ENCODE measurements around the gene FBXO47.
A peak's percentile ranks its signal among the peaks of the same experiment; 100 is the strongest.

The FBXO47 gene

DNA sequence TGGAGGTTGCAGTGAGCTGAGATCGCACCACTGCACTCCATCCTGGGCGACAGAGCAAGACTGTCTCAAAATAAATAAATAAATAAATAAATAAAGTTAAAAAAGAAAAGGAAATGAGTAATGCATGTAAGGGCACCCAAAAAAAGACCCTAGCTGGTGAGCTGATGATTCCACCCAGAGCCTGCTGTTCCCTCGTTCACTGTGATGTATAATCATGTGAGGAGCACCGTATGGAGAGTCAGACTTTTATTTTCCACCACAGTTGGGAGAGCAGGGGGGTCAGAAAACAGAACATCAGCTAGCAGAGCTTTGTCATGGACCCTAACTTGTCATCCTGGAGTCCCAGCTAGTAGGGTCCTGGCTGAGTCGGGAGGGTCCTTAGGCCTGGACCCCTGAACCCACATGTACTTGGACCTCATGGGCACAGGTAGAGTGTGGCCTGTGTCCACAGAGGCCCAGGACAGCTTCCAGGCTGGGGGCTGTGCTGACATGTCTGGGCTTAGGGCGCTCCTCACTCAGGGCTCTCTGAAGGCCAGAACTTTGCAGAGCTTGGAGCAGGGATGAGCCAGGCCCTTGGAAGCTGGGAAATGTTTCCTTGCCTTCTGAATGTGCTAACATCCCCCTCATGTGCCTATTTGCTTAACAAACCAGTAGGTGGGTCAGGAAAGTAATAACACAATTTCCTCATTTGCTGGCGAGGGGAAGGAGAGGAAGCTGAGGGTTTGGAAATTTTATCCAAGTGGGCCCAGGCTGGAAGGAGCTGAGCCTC, 60.6 kb downstream of the FBXO47 start:
- Histone ChIP-seq H3K9ac (ENCODE audit: low read length in 5 of 5) (peak overlapping the region in 4 of 5 donors; percentile 22 to 57 (median 56)), H3K9me3 (ENCODE audit: control insufficient read depth in 5 of 5, low read length in 5 of 5) (no peaks in the 10 kb centered on the region), H3K36me3 (ENCODE audit: control insufficient read depth in 5 of 5, insufficient read depth in 5 of 5, low read length in 5 of 5) (peaks cover 0 to 54% (median 24%) of the 10 kb centered on the region in 5 donors), H3K27ac (ENCODE audit: low read depth, low read length) (peak overlapping the region; percentile 81), H3K4me1 (ENCODE audit: control insufficient read depth in 5 of 5, insufficient read depth in 5 of 5, low read length in 5 of 5) (peaks cover 2 to 61% (median 55%) of the 10 kb centered on the region in 5 donors), H3K4me3 (ENCODE audit: low read depth in 1 of 5, low read length in 5 of 5) (no peak overlapping the region), H3K27me3 (ENCODE audit: control insufficient read depth in 5 of 5, insufficient read depth in 4 of 5, low read length in 5 of 5) (no peaks in the 10 kb centered on the region)

DNA sequence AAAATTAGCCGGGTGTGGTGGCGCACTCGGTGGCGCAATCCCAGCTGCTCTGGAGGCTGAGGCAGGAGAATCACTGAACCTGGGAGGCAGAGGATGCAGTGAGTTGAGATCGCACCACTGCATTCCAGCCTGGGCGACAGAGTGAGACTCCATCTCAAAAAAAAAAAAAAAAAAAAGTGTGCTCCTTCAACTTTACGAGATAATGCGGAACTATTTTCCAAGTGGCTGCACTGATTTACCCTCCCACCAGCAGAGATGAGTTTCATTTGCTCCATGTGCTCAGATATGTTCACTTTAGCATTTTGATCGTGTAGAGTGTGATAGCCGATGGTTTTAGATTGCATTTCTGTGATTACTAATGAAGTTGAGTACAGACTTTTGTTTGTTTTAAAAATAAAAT, 61.8 kb downstream of the FBXO47 start:
- peaks cover 0 to 42% (median 17%) of the 10 kb centered on the region in 5 donors for H3K36me3 ChIP-seq (ENCODE audit: control insufficient read depth in 5 of 5, insufficient read depth in 5 of 5, low read length in 5 of 5)
- H3K4me1 ChIP-seq (ENCODE audit: control insufficient read depth in 5 of 5, insufficient read depth in 5 of 5, low read length in 5 of 5) = peaks cover 12 to 70% (median 63%) of the 10 kb centered on the region in 5 donors
- H3K27me3 ChIP-seq (ENCODE audit: control insufficient read depth in 5 of 5, insufficient read depth in 4 of 5, low read length in 5 of 5) = no peaks in the 10 kb centered on the region
- H3K4me3 ChIP-seq (ENCODE audit: low read depth in 1 of 5, low read length in 5 of 5) = no peak overlapping the region
- peak overlapping the region; percentile 30 for H3K27ac ChIP-seq (ENCODE audit: low read depth, low read length)
- H3K9me3 ChIP-seq (ENCODE audit: control insufficient read depth in 5 of 5, low read length in 5 of 5) = no peaks in the 10 kb centered on the region
- H3K9ac ChIP-seq (ENCODE audit: low read length in 5 of 5) = no peak overlapping the region

DNA sequence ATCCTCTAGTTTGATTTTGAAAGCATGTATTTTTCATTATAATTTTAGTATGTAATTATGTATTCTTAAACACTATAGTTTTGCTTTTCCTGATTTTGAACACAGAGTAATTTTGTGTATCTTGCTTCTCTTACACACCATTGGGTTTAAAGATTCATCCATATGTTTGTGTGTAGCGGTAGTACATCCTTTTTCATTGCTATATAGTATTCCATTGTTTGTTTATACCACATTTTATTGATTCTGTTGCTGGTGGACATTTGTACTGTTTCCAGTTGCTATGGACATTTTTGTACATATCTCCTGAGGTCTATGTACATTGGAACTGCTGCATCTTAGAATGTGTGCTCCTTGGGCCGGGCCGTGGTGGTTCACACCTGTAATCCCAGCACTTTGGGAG, 62.3 kb downstream of the FBXO47 start:
- H3K4me1 ChIP-seq (ENCODE audit: control insufficient read depth in 5 of 5, insufficient read depth in 5 of 5, low read length in 5 of 5) = peaks cover 12 to 75% (median 67%) of the 10 kb centered on the region in 5 donors

DNA sequence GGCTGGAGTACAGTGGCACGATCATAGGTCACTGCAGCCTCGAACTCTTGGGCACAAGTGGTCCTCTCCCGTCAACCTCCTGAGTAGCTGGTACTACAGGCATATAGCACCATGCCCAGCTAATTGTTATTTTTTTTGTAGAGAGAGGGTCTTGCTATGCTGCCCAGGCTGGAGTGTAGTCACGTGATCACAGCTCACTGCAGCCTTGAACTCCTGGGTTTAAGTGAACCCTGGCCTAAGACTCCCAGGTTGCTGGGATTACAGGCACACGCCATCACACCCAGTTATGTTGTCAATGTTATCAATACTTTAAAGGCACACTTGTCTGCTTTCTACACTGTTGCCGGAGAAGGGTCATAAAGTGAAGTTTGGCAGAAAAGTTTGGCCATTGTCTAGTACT, 63.8 kb downstream of the FBXO47 start:
- H3K9ac ChIP-seq (ENCODE audit: low read length in 5 of 5) = no peak overlapping the region
- H3K27ac ChIP-seq (ENCODE audit: low read depth, low read length) = peak overlapping the region; percentile 73
- no peaks in the 10 kb centered on the region for H3K27me3 ChIP-seq (ENCODE audit: control insufficient read depth in 5 of 5, insufficient read depth in 4 of 5, low read length in 5 of 5)
- no peak overlapping the region for H3K4me3 ChIP-seq (ENCODE audit: low read depth in 1 of 5, low read length in 5 of 5)
- peaks cover 13 to 79% (median 75%) of the 10 kb centered on the region in 5 donors for H3K4me1 ChIP-seq (ENCODE audit: control insufficient read depth in 5 of 5, insufficient read depth in 5 of 5, low read length in 5 of 5)
- H3K36me3 ChIP-seq (ENCODE audit: control insufficient read depth in 5 of 5, insufficient read depth in 5 of 5, low read length in 5 of 5) = peaks cover 0 to 47% (median 22%) of the 10 kb centered on the region in 5 donors
- H3K9me3 ChIP-seq (ENCODE audit: control insufficient read depth in 5 of 5, low read length in 5 of 5) = no peaks in the 10 kb centered on the region

More for the DNA sequence above, 62.3 kb downstream of the FBXO47 start:
- Histone ChIP-seq H3K9me3 (ENCODE audit: control insufficient read depth in 5 of 5, low read length in 5 of 5) (no peaks in the 10 kb centered on the region), H3K9ac (ENCODE audit: low read length in 5 of 5) (no peak overlapping the region), H3K36me3 (ENCODE audit: control insufficient read depth in 5 of 5, insufficient read depth in 5 of 5, low read length in 5 of 5) (peaks cover 0 to 42% (median 15%) of the 10 kb centered on the region in 5 donors), H3K27me3 (ENCODE audit: control insufficient read depth in 5 of 5, insufficient read depth in 4 of 5, low read length in 5 of 5) (no peaks in the 10 kb centered on the region), H3K27ac (ENCODE audit: low read depth, low read length) (peak overlapping the region; percentile 87), H3K4me3 (ENCODE audit: low read depth in 1 of 5, low read length in 5 of 5) (no peak overlapping the region)

DNA sequence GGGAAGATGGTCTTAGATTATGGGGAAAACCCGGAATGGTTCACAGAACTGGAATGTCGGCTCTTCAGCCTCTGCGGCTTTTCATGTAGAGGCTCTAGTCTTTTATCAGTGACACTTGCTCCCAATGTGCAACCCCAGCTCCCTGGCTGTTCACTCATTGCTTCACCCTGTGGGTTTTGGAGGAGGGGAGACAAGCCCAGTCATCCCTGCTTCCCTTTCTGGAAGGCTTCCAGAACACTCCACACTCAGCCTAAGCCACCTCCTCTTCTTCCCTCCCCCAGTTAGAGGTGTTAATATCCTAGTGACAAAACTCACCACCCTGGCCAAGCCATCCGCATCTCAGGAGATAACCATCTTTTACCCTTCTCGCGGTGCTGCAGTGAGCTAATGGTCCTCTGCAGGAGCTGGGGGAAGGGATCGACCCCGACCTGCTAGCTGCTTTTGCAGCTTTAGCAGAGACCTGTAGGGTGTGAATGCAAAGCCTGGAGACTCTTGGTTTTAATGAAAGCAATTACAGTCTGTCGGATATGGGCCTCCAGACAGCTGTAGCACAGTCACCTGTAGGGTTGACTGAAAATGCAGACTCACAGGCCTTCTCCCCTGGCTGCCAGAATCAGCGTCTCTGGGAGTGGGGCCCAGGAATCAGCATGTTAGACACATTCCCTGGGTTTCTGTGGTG, 66.1 kb downstream of the FBXO47 start:
- peaks cover 30 to 80% (median 78%) of the 10 kb centered on the region in 5 donors for H3K4me1 ChIP-seq (ENCODE audit: control insufficient read depth in 5 of 5, insufficient read depth in 5 of 5, low read length in 5 of 5)

DNA sequence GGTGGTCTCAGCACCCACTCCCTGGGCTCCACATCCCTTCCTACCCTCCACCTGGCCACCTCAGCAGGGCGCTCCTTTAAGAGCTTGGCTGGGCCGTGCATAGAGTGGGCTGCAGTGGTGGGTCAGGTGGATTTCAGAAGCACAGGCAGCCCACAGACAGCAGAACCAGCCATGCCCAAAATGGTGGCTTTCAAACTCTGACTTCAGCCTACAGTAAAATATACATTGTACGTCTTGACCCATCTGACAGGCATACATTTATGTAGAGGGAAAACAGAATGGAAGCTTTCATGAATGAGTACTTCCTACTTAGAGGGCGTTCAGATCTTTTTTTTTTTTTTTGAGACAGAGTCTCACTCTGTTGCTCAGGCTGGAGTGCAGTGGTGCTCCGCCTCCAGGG, 67.8 kb downstream of the FBXO47 start:
- Histone ChIP-seq H3K27ac (ENCODE audit: low read depth, low read length) (peak overlapping the region; percentile 91), H3K4me3 (ENCODE audit: low read depth in 1 of 5, low read length in 5 of 5) (peak overlapping the region in 1 of 5 donors; percentile 43), H3K9ac (ENCODE audit: low read length in 5 of 5) (peak overlapping the region in 2 of 5 donors; percentile 35 to 52), H3K36me3 (ENCODE audit: control insufficient read depth in 5 of 5, insufficient read depth in 5 of 5, low read length in 5 of 5) (peaks cover 0 to 42% (median 30%) of the 10 kb centered on the region in 5 donors), H3K4me1 (ENCODE audit: control insufficient read depth in 5 of 5, insufficient read depth in 5 of 5, low read length in 5 of 5) (peaks cover 31 to 88% (median 84%) of the 10 kb centered on the region in 5 donors), H3K9me3 (ENCODE audit: control insufficient read depth in 5 of 5, low read length in 5 of 5) (no peaks in the 10 kb centered on the region), H3K27me3 (ENCODE audit: control insufficient read depth in 5 of 5, insufficient read depth in 4 of 5, low read length in 5 of 5) (no peaks in the 10 kb centered on the region)

More for the DNA sequence above, 66.1 kb downstream of the FBXO47 start:
- H3K9me3 ChIP-seq (ENCODE audit: control insufficient read depth in 5 of 5, low read length in 5 of 5) = no peaks in the 10 kb centered on the region
- peak overlapping the region in 2 of 5 donors; percentile 1 to 23 for H3K9ac ChIP-seq (ENCODE audit: low read length in 5 of 5)
- no peaks in the 10 kb centered on the region for H3K27me3 ChIP-seq (ENCODE audit: control insufficient read depth in 5 of 5, insufficient read depth in 4 of 5, low read length in 5 of 5)
- H3K27ac ChIP-seq (ENCODE audit: low read depth, low read length) = peak overlapping the region; percentile 91
- peak overlapping the region in 2 of 5 donors; percentile 3 to 37 for H3K4me3 ChIP-seq (ENCODE audit: low read depth in 1 of 5, low read length in 5 of 5)
- peaks cover 0 to 44% (median 26%) of the 10 kb centered on the region in 5 donors for H3K36me3 ChIP-seq (ENCODE audit: control insufficient read depth in 5 of 5, insufficient read depth in 5 of 5, low read length in 5 of 5)

DNA sequence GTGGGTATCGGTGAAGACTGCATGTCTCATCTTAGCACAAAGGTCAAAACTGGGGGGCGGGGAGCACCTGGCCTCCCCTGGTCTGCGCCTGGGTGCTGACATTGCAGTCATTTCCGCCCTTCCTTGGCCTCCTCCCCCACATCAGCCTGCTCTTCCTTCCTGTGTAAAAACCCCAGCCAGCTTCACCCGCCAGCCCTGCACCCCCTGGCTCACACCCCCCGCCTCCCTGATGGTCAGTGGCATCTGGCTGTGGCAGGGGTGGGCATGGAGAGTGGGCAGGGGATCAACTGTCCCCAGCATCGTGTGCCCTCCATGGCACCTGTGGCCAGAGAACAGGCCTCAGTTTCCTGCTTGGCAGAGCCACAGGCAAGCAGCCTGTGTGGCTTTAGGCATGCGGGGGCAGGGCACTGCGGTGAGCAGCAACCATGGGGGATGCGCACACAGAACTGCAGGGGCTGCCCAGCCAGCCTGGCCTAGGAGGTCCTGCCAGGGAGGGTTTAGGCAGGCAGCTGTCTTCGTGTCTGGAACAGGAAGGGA, 68.3 kb downstream of the FBXO47 start:
- Histone ChIP-seq H3K9me3 (ENCODE audit: control insufficient read depth in 5 of 5, low read length in 5 of 5) (no peaks in the 10 kb centered on the region), H3K4me1 (ENCODE audit: control insufficient read depth in 5 of 5, insufficient read depth in 5 of 5, low read length in 5 of 5) (peaks cover 36 to 92% (median 87%) of the 10 kb centered on the region in 5 donors), H3K27me3 (ENCODE audit: control insufficient read depth in 5 of 5, insufficient read depth in 4 of 5, low read length in 5 of 5) (no peaks in the 10 kb centered on the region), H3K9ac (ENCODE audit: low read length in 5 of 5) (peak overlapping the region in 3 of 5 donors; percentile 35 to 76 (median 48)), H3K36me3 (ENCODE audit: control insufficient read depth in 5 of 5, insufficient read depth in 5 of 5, low read length in 5 of 5) (peaks cover 0 to 45% (median 30%) of the 10 kb centered on the region in 5 donors), H3K4me3 (ENCODE audit: low read depth in 1 of 5, low read length in 5 of 5) (peak overlapping the region in 2 of 5 donors; percentile 14 to 43), H3K27ac (ENCODE audit: low read depth, low read length) (peak overlapping the region; percentile 91)

DNA sequence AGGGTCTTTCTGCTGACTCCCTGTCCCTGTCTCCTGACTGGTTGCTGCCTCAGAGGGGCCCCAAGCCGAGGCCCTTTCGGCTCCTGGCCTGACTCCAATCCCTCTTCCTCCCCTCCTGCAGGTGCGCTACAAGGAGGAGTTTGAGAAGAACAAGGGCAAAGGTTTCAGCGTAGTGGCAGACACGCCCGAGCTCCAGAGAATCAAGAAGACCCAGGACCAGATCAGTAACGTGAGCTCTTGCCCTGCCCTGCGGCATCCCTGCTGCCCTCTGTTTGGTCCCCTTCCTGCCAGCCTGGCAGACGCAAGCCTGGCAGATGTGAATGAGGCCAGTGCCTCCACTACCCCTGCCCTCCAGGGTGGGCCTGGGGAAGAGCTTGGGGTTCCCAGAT, 68.9 kb downstream of the FBXO47 start:
- Histone ChIP-seq H3K36me3 (ENCODE audit: control insufficient read depth in 5 of 5, insufficient read depth in 5 of 5, low read length in 5 of 5) (peaks cover 0 to 45% (median 31%) of the 10 kb centered on the region in 5 donors), H3K4me1 (ENCODE audit: control insufficient read depth in 5 of 5, insufficient read depth in 5 of 5, low read length in 5 of 5) (peaks cover 36 to 92% (median 87%) of the 10 kb centered on the region in 5 donors), H3K27me3 (ENCODE audit: control insufficient read depth in 5 of 5, insufficient read depth in 4 of 5, low read length in 5 of 5) (no peaks in the 10 kb centered on the region), H3K9me3 (ENCODE audit: control insufficient read depth in 5 of 5, low read length in 5 of 5) (no peaks in the 10 kb centered on the region), H3K4me3 (ENCODE audit: low read depth in 1 of 5, low read length in 5 of 5) (peak overlapping the region in 1 of 5 donors; percentile 31), H3K27ac (ENCODE audit: low read depth, low read length) (peak overlapping the region; percentile 91), H3K9ac (ENCODE audit: low read length in 5 of 5) (peak overlapping the region in 4 of 5 donors; percentile 30 to 76 (median 52))

DNA sequence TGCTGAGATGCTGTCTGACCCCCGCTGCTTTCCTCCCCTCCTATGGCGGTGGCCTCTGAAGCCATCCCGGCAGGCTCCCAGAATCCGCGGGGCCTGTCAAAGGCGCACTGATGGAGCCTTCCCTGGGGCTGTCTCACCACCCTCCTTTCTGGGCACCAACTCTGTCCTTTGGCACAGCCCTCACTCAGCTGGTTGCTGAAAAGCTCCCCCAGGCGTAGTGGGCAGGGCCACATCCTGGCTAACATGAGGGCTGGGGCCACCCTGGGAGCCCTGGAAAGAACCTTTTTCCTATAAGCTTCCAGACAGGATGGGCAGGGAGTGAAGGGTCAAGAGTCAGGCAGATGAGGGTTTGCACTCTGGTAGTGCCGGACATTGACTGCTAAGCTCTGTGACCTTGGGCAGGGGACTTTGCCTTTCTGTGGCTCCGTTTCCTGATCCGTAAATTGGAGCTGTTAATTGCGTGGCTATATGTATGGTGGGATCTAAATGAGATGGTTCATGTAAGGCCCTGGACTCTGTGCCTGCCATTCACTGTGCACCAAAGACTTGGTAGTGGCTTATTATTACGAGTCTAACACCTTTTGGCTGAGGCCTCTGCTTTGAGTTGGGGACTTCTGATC, 69.4 kb downstream of the FBXO47 start:
- H3K4me3 ChIP-seq (ENCODE audit: low read depth in 1 of 5, low read length in 5 of 5) = peak overlapping the region in 1 of 5 donors; percentile 13

More for the DNA sequence above, 69.4 kb downstream of the FBXO47 start:
- peak overlapping the region in 4 of 5 donors; percentile 46 to 76 (median 62) for H3K9ac ChIP-seq (ENCODE audit: low read length in 5 of 5)
- peak overlapping the region; percentile 91 for H3K27ac ChIP-seq (ENCODE audit: low read depth, low read length)
- H3K4me1 ChIP-seq (ENCODE audit: control insufficient read depth in 5 of 5, insufficient read depth in 5 of 5, low read length in 5 of 5) = peaks cover 39 to 92% (median 87%) of the 10 kb centered on the region in 5 donors
- no peaks in the 10 kb centered on the region for H3K9me3 ChIP-seq (ENCODE audit: control insufficient read depth in 5 of 5, low read length in 5 of 5)
- H3K36me3 ChIP-seq (ENCODE audit: control insufficient read depth in 5 of 5, insufficient read depth in 5 of 5, low read length in 5 of 5) = peaks cover 0 to 46% (median 33%) of the 10 kb centered on the region in 5 donors
- no peaks in the 10 kb centered on the region for H3K27me3 ChIP-seq (ENCODE audit: control insufficient read depth in 5 of 5, insufficient read depth in 4 of 5, low read length in 5 of 5)

All from subcutaneous abdominal adipose tissue (tissue), 5 donors.